Fibroblast of skin of right quadriceps (primary cell): ENCODE results near the gene LYZL1.
"Not testable (repeated sequence)": the region's sequence is repeated elsewhere in the genome, so short reads cannot be mapped to it uniquely, and the experiment has no call there.

ENCODE experiments used
- DNase-seq: peaks from one replicate; pipeline ENCODE4 v3.0.0-alpha.2; 2013

LYZL1 gene

GRCh38 chr10:29265210-29265768 is 23.6 kb upstream of the LYZL1 start:
- DNase-seq: no peak

GRCh38 chr10:29266641-29267040 is 22.2 kb upstream of the LYZL1 start:
- DNase-seq: peak; percentile 41

DNA sequence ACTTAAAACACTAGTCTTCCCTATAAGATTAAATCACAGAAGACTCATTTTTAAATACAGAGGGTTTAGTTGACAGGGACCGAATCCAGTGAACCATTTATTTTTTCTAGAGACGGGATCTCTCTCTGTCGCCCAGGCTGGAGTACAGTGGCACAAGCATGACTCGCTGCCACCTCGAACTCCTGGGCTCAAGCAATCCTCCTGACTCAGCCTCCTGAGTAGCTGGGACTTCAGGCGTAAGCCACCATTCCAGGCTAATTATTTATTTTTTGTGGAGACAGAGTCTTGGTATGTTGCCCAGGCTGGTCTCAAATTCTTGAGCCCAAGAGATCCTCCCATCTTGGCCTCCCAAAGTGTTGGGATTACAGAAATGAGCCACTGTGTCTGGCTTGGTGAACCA is 20.9 kb upstream of the LYZL1 start:
- DNase-seq: no peak

- DNase-seq: no peak
These were observed 19.4 kb upstream of the LYZL1 start for GRCh38 chr10:29269486-29269885.

DNA sequence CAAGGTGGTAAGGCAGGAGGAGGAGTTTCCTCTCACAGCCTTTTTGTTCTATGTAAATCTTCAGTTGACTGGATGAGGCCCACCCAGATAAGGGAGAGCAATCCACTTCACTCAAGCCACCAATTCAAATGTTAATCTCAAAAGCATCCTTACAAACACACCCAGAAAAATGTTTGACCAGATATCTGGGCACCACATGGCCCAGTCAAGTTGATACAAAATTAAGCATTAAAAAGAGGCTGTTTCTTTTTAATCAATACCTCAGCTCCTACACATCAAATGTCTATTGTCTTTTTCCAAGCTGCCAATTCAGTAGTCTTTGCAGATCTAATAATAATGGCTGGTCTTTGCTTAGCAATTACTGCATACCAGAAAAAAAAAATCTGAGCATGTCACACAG is 18.0 kb upstream of the LYZL1 start:
- DNase-seq: no peak

- DNase-seq: no peak
These were observed 17.0 kb upstream of the LYZL1 start for GRCh38 chr10:29271877-29272276.

- no peak for DNase-seq
These were observed 15.4 kb upstream of the LYZL1 start for GRCh38 chr10:29273478-29273877.

DNA sequence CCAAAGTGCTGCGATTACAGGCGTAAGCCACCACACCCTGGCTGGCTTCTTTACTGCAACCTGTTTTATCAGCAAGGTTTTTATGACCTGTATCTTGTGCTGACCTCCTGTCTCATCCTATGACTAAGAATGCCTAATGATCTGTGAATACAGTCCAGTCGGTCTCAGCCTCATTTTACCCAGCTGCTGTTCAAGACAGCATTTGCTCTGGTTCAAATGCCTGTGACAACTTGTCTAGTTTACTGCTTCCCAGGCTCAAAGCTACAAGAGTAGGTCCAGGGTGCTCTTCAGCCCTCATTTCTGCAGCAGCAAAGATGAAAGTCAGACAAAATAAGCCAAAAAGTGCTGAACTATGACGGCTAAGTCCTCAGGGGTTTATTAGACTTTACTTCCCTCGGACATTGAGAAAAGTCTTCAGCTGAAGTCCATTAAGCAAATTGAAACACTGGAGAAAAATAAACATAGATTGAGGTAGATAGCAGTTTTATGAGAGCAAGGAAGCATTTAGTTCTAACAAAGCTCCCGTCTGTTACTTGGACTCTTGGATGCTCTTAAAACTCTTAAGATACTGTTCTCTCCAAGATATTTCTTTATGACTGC is 12.5 kb upstream of the LYZL1 start:
- DNase-seq: no peak

DNA sequence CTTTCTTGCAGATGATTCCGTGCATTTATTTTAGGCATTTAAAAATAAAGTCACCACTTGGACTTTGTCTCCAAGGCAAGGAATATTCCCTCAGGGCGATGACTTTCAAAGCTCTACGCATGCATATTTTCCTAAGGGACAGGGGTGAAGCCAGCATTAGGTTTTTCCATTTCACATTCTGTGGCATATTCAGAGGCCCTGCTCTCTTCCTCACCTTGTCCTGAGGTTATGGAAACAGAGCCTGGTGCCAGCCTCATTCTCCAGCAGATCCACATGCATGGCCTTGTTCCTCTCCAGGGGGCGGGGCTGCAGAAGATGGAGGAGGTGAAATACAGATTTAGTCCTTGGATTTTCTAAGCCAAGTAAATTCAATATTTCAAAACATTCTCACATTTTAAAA is 11.6 kb upstream of the LYZL1 start:
- no peak for DNase-seq

DNA sequence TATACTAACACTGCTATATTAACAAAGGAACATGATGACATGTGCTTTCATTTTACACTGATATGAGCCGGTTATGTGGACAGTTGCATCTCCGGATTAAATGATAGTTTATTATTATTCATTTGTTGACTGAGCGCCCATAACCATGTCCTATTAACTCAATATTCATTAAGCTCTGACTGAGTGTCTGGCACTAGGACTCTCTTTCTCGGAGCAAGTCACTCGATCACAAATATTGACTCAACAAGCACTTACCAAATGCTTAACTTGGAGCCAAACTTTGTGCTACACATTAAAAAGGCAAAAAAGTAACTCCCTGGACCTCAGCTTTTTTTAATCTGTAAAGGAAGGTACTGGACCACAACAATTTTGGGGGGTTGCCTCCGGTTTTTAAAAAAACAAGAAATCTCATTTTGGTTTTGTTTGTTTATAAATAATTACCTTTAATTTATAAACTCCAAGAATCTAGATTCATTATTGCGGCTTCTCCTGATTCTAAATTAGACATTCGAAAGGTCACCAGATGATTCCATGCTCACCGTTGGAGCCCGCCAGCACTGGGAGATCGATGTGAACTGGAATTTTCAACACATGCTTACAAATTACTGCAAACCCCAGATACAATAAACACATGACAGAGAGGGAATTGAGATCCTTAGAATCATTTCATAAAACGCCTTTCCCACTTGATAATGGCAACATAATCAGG is 8.9 kb upstream of the LYZL1 start:
- no peak for DNase-seq

- no peak for DNase-seq
These were observed 8.4 kb upstream of the LYZL1 start for GRCh38 chr10:29280488-29280840.

DNA sequence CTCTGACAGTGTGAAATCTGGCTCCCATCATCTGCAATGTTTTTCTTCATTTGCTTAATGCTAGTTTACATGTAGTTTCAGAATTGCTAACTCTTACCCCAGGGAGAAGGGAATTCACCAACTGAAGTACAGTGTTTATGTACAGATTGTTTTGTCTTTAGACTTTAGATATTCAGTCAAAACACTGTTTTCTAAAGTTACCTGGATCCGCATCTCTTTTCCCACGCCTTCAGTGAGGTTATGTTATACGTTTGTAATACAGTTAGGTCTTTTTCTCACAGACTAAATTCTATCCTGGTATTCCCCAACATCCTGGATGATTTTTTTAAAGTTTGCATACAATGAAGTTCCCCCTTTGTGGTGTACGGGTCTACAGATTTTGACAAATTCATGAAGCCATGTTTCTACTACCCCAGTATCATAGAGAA is 3.2 kb upstream of the LYZL1 start:
- no peak for DNase-seq

DNA sequence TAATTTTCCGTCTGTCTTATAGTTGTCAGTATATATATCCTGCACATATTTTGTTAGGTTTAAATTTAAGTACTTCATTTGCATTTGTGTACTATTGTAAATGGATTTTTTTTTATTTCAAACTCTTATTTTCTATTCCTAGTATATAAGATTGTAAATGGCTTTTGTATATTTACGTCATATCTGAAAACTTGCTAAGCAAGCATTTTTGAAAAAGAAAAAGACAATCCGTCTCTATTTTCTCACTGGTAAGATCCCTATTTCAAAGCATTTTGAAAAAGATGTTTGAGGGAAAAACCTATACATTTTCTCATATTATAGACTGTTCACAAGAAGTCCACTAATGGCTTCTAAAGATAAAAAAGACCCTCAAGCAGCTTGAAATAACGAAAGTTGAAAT is 1.2 kb upstream of the LYZL1 start:
- DNase-seq: no peak

- not testable (repeated sequence) for DNase-seq
These were observed 2.7 kb downstream of the LYZL1 start for GRCh38 chr10:29291561-29291960.

DNA sequence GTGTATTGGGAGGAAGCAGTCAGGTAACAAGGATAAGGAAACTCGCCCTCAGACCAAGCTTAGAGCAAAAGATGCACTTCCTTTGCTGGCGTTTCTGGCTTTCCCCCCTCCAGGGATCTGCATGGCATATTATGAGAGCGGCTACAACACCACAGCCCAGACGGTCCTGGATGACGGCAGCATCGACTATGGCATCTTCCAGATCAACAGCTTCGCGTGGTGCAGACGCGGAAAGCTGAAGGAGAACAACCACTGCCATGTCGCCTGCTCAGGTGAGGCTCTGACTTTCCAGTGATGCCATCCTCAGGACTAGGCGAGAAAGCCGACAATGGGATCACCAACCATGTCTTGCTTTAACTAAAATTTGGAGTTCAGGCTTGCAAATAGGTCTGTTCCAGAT is 3.5 kb downstream of the LYZL1 start:
- not testable (repeated sequence) for DNase-seq

DNA sequence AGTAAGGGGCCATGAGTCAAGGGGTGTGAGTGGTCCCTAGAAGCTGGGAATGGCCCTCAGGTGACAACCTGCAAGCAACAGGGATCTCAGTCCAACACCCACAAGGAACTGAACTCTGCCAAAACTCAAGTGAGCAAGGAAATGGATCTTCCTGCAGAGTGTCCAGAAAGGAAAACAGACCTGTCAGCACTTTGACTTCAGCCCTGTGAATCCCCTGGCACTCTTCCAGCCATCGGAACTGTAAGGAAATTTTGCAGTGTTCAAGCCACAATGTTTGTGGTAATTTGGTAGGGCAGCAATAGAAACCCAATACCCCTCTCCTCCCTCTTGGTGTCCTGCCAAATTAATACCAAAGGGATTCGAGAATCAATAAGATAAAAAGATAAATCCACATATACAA is 6.9 kb downstream of the LYZL1 start:
- DNase-seq: no peak

GRCh38 chr10:29297678-29298077 is 8.8 kb downstream of the LYZL1 start:
- no peak for DNase-seq

DNA sequence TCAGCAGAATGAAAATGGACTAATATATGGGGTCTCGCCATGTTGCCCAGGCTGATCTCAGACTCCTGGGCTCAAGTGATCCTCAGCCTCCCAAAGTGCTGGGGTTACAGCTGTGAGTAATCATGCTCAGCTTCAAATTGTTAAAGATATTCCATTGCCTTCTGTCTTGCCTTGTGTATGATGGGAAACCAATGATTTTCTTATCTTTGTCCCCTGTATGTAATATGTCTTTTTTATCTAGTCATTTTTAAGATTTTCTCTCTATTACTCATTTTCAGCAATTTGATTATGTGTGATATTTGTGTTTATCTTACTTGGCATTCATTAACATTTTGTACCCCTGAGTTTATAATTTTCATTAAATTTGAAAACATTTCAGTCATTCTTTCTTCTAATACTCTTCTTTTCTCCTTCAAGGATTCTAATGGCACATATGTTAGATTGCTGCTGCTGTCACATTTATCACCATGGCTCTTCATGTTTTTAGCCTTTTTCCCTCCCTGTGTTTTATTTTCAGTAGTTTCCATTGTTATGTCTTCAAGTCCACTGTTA is 12.6 kb downstream of the LYZL1 start:
- DNase-seq: no peak

DNA sequence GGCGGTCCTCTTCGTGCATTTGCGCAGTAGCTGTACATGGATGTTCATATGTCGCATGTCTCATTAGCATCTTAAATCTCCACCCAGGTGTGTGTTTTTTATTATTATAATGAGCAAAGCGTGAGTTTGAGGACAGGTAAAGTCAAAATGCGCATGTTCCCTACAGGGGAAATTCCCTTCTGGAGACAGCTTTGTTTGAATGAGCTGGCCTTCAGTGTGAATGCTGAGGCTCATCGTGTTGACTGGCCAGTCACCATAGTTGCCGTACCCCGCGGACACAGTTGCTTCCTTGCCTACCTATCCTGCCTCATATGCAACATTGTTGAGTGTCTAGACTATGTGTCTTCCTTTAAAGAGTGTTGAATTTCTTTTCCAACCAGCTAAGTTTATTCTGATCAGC is 13.6 kb downstream of the LYZL1 start:
- no peak for DNase-seq

GRCh38 chr10:29304264-29304994 is 15.6 kb downstream of the LYZL1 start:
- DNase-seq: peak; percentile 63

DNA sequence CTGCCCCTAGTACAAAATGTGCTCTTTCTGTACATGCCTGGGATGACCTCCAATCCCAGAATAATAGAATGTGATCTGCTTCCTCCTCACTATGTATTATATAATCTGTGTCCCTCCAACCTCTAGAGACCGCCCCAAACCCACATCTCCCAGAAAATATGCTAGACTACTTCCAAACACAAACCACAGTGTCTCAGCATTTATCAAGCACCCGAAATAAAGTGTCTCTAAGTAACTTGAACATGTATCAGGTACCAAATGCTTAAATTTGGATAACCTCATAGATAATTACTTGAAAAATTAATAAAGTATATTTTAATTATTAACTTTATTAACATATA is 16.1 kb downstream of the LYZL1 start:
- DNase-seq: no peak

- no peak for DNase-seq
These were observed 17.8 kb downstream of the LYZL1 start for GRCh38 chr10:29306688-29307087.

DNA sequence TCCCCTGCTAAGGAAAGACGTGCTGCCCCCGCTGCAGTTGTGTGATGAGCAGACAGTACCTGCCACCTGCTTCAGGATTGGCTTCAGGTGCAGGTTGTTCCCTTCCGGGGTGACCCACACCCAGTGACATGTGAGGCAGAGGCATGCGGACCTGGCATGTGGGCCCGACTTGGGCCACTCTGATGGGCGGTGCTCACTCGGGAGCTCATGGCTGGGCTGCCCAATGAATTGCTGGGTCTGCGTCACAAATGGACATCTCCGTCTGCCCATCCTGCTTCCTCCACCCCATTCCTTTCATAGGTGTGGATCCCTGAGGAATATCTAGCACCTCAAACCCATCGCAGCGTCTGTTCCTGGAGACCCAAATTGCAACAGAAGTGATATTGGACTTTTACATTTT is 19.3 kb downstream of the LYZL1 start:
- not testable (repeated sequence) for DNase-seq

GRCh38 chr10:29309465-29309864 is 20.6 kb downstream of the LYZL1 start:
- no peak for DNase-seq
